B cell (primary cell): ENCODE data around the gene CHST8. TPM values are rescaled to one million over a fixed set of nuclear protein-coding genes. Genes with fewer than 3 reads are reported as not detected.

Source experiments
- ATAC-seq: fragments of 200-7000 bp; cut with Tn5 transposase; one replicate; pipeline ENCODE4 v1.10.0; 2021; ENCODE audit warnings: low read depth, mild to moderate bottlenecking, moderate number of reproducible peaks, moderate library complexity
- CTCF ChIA-PET: fragments of 350-600 bp; sonication (Branson Sonifier 250); formaldehyde crosslinking; loops from one replicate; lab custom pipeline; 2021; ENCODE audit warnings: antibody characterized with exemption, inconsistent platforms; lab: Charles Lee
- POLR2A ChIA-PET: fragments of 350-600 bp; sonication (Branson Sonifier 250); formaldehyde crosslinking; loops from one replicate; lab custom pipeline; 2021; ENCODE audit warnings: antibody characterized with exemption; lab: Charles Lee
- DNase-seq: peaks from one replicate; pipeline ENCODE4 v3.0.0; 2013
- H2AFZ ChIP-seq: 2 replicates; pipeline ENCODE4 v1.6.1; 2012; ENCODE audit warnings: mild to moderate bottlenecking, low read depth, low read length; ENCODE audit not compliant: insufficient read depth, poor library complexity, severe bottlenecking
- H3K27ac ChIP-seq, 2 donors: 1 replicate in 1 of 2; 2 replicates in 1 of 2; pipeline ENCODE4 v1.5.1; 2012 to 2013; ENCODE audit warnings: low read length in 2 of 2, mild to moderate bottlenecking in 2 of 2, moderate library complexity in 1 of 2
- H3K27me3 ChIP-seq, 4 experiments: fragments of 200-600 bp in 1 of 4; sonication (generic) in 1 of 4; replicated peaks in 1 of 4; 1 replicate in 2 of 4; 2 replicates in 2 of 4; pipeline versions ENCODE4 v1.6.1 to v1.7.0; 2013 to 2016; ENCODE audit warnings: low read length in 3 of 4, mild to moderate bottlenecking in 2 of 4, mixed read lengths in 1 of 4, moderate library complexity in 1 of 4; ENCODE audit not compliant: insufficient read depth in 4 of 4, control insufficient read depth in 3 of 4; ENCODE audit errors: control extremely low read depth in 1 of 4
- H3K36me3 ChIP-seq, 2 experiments: replicated peaks in 1 of 2; 1 replicate in 1 of 2; 2 replicates in 1 of 2; pipeline versions ENCODE4 v1.6.1 to v1.7.1; 2013; ENCODE audit warnings: low read length in 1 of 2; ENCODE audit not compliant: insufficient read depth in 2 of 2, control insufficient read depth in 1 of 2; ENCODE audit errors: control extremely low read depth in 1 of 2, extremely low read depth in 1 of 2
- H3K4me1 ChIP-seq, 2 donors: fragments of 200-600 bp in 1 of 2; sonication (generic) in 1 of 2; 1 replicate in 1 of 2; 2 replicates in 1 of 2; pipeline versions ENCODE4 v1.5.1 to v1.6.1; 2013 to 2017; ENCODE audit warnings: low read length in 2 of 2; ENCODE audit not compliant: control insufficient read depth in 2 of 2, insufficient read depth in 2 of 2
- H3K4me2 ChIP-seq: replicated peaks from 2 replicates; pipeline ENCODE3; 2012; ENCODE audit warnings: mild to moderate bottlenecking, low read depth, low read length; ENCODE audit not compliant: poor library complexity, severe bottlenecking
- H3K4me3 ChIP-seq, 5 experiments: fragments of 200-600 bp in 1 of 5; sonication (generic) in 1 of 5; 1 replicate in 3 of 5; 2 replicates in 2 of 5; pipeline versions ENCODE4 v1.5.1 to v1.7.0; 2011 to 2016; ENCODE audit warnings: low read length in 4 of 5, mild to moderate bottlenecking in 4 of 5, low read depth in 2 of 5, control low read depth in 1 of 5, moderate library complexity in 1 of 5; ENCODE audit not compliant: insufficient read depth in 1 of 5; ENCODE audit errors: control extremely low read depth in 1 of 5, extremely low read depth in 1 of 5
- H3K79me2 ChIP-seq: fragments of 200-600 bp; sonication (generic); one replicate; pipeline ENCODE4 v1.6.0; 2016; ENCODE audit warnings: low read length; ENCODE audit not compliant: control insufficient read depth, insufficient read depth
- H3K9ac ChIP-seq: fragments of 200-600 bp; sonication (generic); 2 replicates; pipeline ENCODE4 v1.6.1; 2017; ENCODE audit warnings: mild to moderate bottlenecking, low read length, moderate library complexity
- H3K9me3 ChIP-seq, 3 donors: one replicate each; pipeline versions ENCODE4 v1.6.1 to v1.7.1; 2013; ENCODE audit warnings: low read length in 2 of 3; ENCODE audit not compliant: control insufficient read depth in 2 of 3, insufficient read depth in 1 of 3; ENCODE audit errors: control extremely low read depth in 1 of 3
- H4K20me1 ChIP-seq: 2 replicates; pipeline ENCODE4 v1.6.0; 2012; ENCODE audit warnings: mild to moderate bottlenecking, low read length; ENCODE audit not compliant: insufficient read depth, control insufficient read depth, poor library complexity, severe bottlenecking
- H3K27ac Mint-ChIP-seq: one replicate; pipeline ENCODE4 v1.8.0; 2021; ENCODE audit warnings: mixed read lengths
- H3K27me3 Mint-ChIP-seq: one replicate; pipeline ENCODE4 v1.8.0; 2021; ENCODE audit warnings: mixed read lengths
- H3K4me1 Mint-ChIP-seq: one replicate; pipeline ENCODE4 v1.8.0; 2021; ENCODE audit warnings: mixed read lengths
- H3K4me3 Mint-ChIP-seq: one replicate; pipeline ENCODE4 v1.8.0; 2021; ENCODE audit warnings: mixed read lengths
- H3K9me3 Mint-ChIP-seq: one replicate; pipeline ENCODE4 v1.8.0; 2022; ENCODE audit warnings: mixed read lengths; ENCODE audit not compliant: insufficient read depth
- EZH2 ChIP-seq: IDR thresholded peaks from 2 replicates; pipeline ENCODE4 v1.6.1; 2012; ENCODE audit warnings: borderline replicate concordance, low read depth, mild to moderate bottlenecking, moderate library complexity, low read length; ENCODE audit not compliant: insufficient read depth, poor library complexity, severe bottlenecking
- WGBS: methylation state at CpG from one replicate; pipeline ENCODE4 v1.1.5; 2013; ENCODE audit warnings: missing lambda C conversion rate; ENCODE audit not compliant: insufficient coverage; 5-methylcytosine and 5-hydroxymethylcytosine counted together
- intact Hi-C: fragments of 100-400 bp; cut with micrococcal nuclease; formaldehyde crosslinking; loops from one replicate; pipeline ENCODE4 v1.10.0; 2022
- polyA plus RNA-seq: library from polyadenylated mRNA; depleted of rRNA; stranded (reverse); fragments of >200 nt; gene quantifications from 2 replicates; pipeline ENCODE4 v1.2.3, GENCODE V29; 2012
- total RNA-seq, 2 donors: library from RNA; stranded (reverse); fragments of 120-200 nt in 1 of 2; gene quantifications; 1 replicate in 1 of 2; 2 replicates in 1 of 2; pipeline versions ENCODE4 v1.2.3 to v1.2.4, GENCODE V29; 2013 to 2022
- TF ChIP-seq, protein P1 (sequence below): fragments of 200-600 bp; IDR thresholded peaks from one replicate; pipeline ENCODE4 v1.8.0; 2022; ENCODE audit warnings: antibody characterized with exemption, mild to moderate bottlenecking

CHST8 gene
- total and polyA plus RNA-seq, 2 donors (not counting 1 experiment from before 2014, with no cell fraction given) = not detected

DNA sequence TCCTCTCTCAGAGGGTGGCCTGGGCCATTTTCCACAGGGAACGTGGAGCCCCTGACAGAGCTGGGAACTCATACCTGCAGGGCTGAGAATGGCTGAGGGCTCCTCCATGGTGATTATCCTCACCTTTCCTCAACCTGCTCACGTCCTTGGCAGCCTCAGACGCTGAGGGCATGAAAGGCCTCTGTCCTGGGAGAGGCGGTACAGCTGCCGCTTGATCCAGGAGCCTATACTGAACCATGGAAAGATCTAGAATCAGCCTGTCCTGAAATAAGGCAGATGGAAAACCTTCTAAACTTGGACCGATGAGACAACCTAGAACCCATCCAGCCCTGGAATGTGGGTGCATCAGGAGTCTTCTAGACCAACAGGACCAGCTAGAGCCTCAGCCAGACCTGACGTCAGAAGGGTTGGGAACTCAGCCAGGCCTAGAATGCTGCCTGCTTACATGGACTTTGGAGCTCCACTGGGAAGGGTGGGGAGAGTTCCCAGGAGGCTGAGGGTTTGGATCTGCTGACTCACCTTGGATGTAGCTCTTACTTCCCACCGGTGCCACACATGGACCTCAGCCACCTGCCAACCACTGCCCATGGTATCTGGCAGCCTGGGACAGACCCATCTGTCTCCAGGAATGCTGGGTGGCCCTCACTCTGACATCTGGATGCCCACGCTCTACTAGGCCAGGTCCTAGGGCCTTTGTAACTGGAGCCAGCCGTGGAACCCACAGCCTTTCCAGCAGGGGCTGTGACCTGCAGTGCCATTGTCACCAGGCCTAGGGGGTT lies 182.5 kb downstream of the CHST8 start:
- H3K27me3 Mint-ChIP-seq = no peaks in the 10 kb centered on the region
- Histone ChIP-seq H3K9ac (no peak overlapping the region), H4K20me1 (no peaks in the 10 kb centered on the region), H3K27ac (no peak overlapping the region), H3K27me3 (no peaks in the 10 kb centered on the region), H3K79me2 (no peaks in the 10 kb centered on the region), H3K4me1 (no peaks in the 10 kb centered on the region), H3K4me3 (no peak overlapping the region), H3K9me3 (no peaks in the 10 kb centered on the region), H3K36me3 (no peaks in the 10 kb centered on the region), H2AFZ (no peak overlapping the region), H3K4me2 (no peak overlapping the region)
- WGBS = 89% methylated on average over 9 of the region's 10 CpGs
- DNase-seq = no peak
- H3K9me3 Mint-ChIP-seq = no peaks in the 10 kb centered on the region
- TF ChIP-seq, protein P1, sequence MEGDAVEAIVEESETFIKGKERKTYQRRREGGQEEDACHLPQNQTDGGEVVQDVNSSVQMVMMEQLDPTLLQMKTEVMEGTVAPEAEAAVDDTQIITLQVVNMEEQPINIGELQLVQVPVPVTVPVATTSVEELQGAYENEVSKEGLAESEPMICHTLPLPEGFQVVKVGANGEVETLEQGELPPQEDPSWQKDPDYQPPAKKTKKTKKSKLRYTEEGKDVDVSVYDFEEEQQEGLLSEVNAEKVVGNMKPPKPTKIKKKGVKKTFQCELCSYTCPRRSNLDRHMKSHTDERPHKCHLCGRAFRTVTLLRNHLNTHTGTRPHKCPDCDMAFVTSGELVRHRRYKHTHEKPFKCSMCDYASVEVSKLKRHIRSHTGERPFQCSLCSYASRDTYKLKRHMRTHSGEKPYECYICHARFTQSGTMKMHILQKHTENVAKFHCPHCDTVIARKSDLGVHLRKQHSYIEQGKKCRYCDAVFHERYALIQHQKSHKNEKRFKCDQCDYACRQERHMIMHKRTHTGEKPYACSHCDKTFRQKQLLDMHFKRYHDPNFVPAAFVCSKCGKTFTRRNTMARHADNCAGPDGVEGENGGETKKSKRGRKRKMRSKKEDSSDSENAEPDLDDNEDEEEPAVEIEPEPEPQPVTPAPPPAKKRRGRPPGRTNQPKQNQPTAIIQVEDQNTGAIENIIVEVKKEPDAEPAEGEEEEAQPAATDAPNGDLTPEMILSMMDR = no peak
- TF ChIP-seq EZH2 = no peak
- H3K4me1 Mint-ChIP-seq = no peaks in the 10 kb centered on the region
- intact Hi-C loops = no loop called here
- CTCF ChIA-PET = interaction anchor here (0.7 to 2.0 kb wide), 3 partner anchors 26 to 1083 kb away, joined by 4 to 7 read pairs (median 5); no protein-coding TSS in a partner anchor
- no peak overlapping the region for H3K27ac Mint-ChIP-seq
- ATAC-seq = no peak
- POLR2A ChIA-PET = no interaction called here
- no peak overlapping the region for H3K4me3 Mint-ChIP-seq

DNA sequence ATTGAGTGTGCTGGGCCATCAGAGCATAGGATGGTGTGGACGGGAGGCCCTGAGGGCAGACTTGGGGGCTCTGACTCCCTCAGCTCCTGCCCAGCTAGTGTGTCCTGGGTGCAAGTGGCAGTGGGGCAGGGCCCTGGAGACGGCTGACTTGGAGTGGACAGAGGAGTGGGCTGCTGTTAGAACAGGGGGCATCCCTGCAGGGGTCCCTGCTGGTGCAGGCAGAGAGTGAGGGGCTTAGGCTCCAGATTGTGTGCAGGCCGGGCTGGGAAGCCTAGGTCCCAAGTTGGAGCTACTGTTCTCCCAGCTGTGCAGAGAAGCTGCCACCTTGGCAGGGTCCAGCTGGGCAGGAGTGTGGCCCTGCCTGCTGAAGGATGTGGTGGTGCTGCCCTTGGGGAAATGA lies 183.6 kb downstream of the CHST8 start:
- H2AFZ ChIP-seq = no peak overlapping the region
- no peaks in the 10 kb centered on the region for H3K4me1 ChIP-seq
- no peak overlapping the region for H3K27ac Mint-ChIP-seq
- intact Hi-C loops = no loop called here
- TF ChIP-seq EZH2 = no peak
- TF ChIP-seq, protein P1 = no peak
- H3K9me3 Mint-ChIP-seq = no peaks in the 10 kb centered on the region
- H3K4me2 ChIP-seq = no peak overlapping the region
- ChIA-PET CTCF (interaction anchor here (2.0 kb wide), 1 partner anchor 27 kb away, joined by 7 read pairs; no protein-coding TSS in a partner anchor), POLR2A (no interaction called here)
- no peak for ATAC-seq
- no peaks in the 10 kb centered on the region for H3K79me2 ChIP-seq
- no peak overlapping the region for H3K9ac ChIP-seq
- no peak overlapping the region for H3K27ac ChIP-seq
- no peaks in the 10 kb centered on the region for H3K4me1 Mint-ChIP-seq
- 84% methylated on average over 3 of the region's 3 CpGs for WGBS
- H4K20me1 ChIP-seq = no peaks in the 10 kb centered on the region
- no peak for DNase-seq
- H3K4me3 Mint-ChIP-seq = no peak overlapping the region
- no peaks in the 10 kb centered on the region for H3K27me3 Mint-ChIP-seq
- H3K9me3 ChIP-seq = no peaks in the 10 kb centered on the region
- no peaks in the 10 kb centered on the region for H3K27me3 ChIP-seq
- H3K36me3 ChIP-seq = no peaks in the 10 kb centered on the region
- H3K4me3 ChIP-seq = no peak overlapping the region
